IMR-90 (cell line): ENCODE data around the gene ACACA. TPM values are rescaled to one million over a fixed set of nuclear protein-coding genes. Genes with fewer than 3 reads are reported as not detected.

Experiments used
- ATAC-seq: fragments of 200-7000 bp; cut with Tn5 transposase; 2 replicates; pipeline ENCODE4 v1.9.1; 2020; ENCODE audit warnings: low read depth, mild to moderate bottlenecking, moderate library complexity
- BruUV-seq: library from RNA; stranded (reverse); fragments of 400-500 nt; replicated peaks from 2 replicates; lab custom pipeline; 2021; lab: Mats Ljungman, UMichigan
- CTCF ChIA-PET: fragments of 300-600 bp; formaldehyde crosslinking; extraction: SDS; loops from one replicate; lab custom pipeline; 2021; ENCODE audit warnings: antibody characterized with exemption; lab: Yijun Ruan, JAX
- POLR2A ChIA-PET: fragments of 300-600 bp; sonication (Branson Sonifier 250); formaldehyde crosslinking; loops from one replicate; lab custom pipeline; 2022; ENCODE audit warnings: antibody characterized with exemption; ENCODE audit not compliant: unreplicated experiment; lab: Charles Lee
- DNase-seq: peaks from one replicate; pipeline ENCODE4 v3.0.0; 2013
- H2AFZ ChIP-seq: replicated peaks from 2 replicates; pipeline ENCODE3; 2013; ENCODE audit warnings: low read length, mild to moderate bottlenecking; ENCODE audit not compliant: poor library complexity
- H2AK5ac ChIP-seq: 2 replicates; pipeline ENCODE4 v1.6.1; 2013; ENCODE audit warnings: low read depth, low read length, inconsistent platforms
- H2AK9ac ChIP-seq: replicated peaks from 2 replicates; pipeline ENCODE3; 2013; ENCODE audit warnings: mild to moderate bottlenecking, low read depth, low read length, moderate library complexity; ENCODE audit not compliant: poor library complexity
- H2BK120ac ChIP-seq: 2 replicates; pipeline ENCODE4 v1.6.1; 2013; ENCODE audit warnings: low read depth, low read length, inconsistent platforms
- H2BK15ac ChIP-seq: 3 replicates; pipeline ENCODE4 v1.6.1; 2013; ENCODE audit warnings: low read depth, low read length, inconsistent platforms
- H2BK20ac ChIP-seq: 2 replicates; pipeline ENCODE4 v1.6.1; 2013; ENCODE audit warnings: low read depth, mild to moderate bottlenecking, inconsistent platforms, low read length, moderate library complexity
- H2BK5ac ChIP-seq: 2 replicates; pipeline ENCODE4 v1.6.1; 2013; ENCODE audit warnings: mild to moderate bottlenecking, low read depth, low read length, inconsistent platforms; ENCODE audit not compliant: poor library complexity, severe bottlenecking
- H3K14ac ChIP-seq: replicated peaks from 2 replicates; pipeline ENCODE4 v1.6.1; 2013; ENCODE audit warnings: low read depth, low read length, inconsistent platforms
- H3K18ac ChIP-seq: 2 replicates; pipeline ENCODE4 v1.6.1; 2013; ENCODE audit warnings: low read depth, low read length, control low read depth
- H3K23ac ChIP-seq: 2 replicates; pipeline ENCODE4 v1.6.1; 2013; ENCODE audit warnings: low read depth, low read length, inconsistent platforms
- H3K27ac ChIP-seq: 2 replicates; pipeline ENCODE4 v1.5.1; 2013; ENCODE audit warnings: mild to moderate bottlenecking, control low read depth, low read length; ENCODE audit not compliant: insufficient read depth
- H3K27me3 ChIP-seq: 2 replicates; pipeline ENCODE4 v1.6.1; 2013; ENCODE audit warnings: low read length; ENCODE audit not compliant: control insufficient read depth, insufficient read depth
- H3K36me3 ChIP-seq: 2 replicates; pipeline ENCODE4 v1.6.1; 2013; ENCODE audit warnings: low read length, mixed read lengths; ENCODE audit not compliant: control insufficient read depth, insufficient read depth
- H3K4ac ChIP-seq: 2 replicates; pipeline ENCODE4 v1.6.1; 2013; ENCODE audit warnings: low read depth, low read length, inconsistent platforms
- H3K4me1 ChIP-seq: 2 replicates; pipeline ENCODE4 v1.6.1; 2013; ENCODE audit warnings: low read length, mixed read lengths; ENCODE audit not compliant: control insufficient read depth, insufficient read depth
- H3K4me2 ChIP-seq: 2 replicates; pipeline ENCODE4 v1.6.1; 2013; ENCODE audit warnings: low read depth, mild to moderate bottlenecking, control low read depth, low read length, moderate library complexity
- H3K4me3 ChIP-seq: 2 replicates; pipeline ENCODE4 v1.5.1; 2013; ENCODE audit warnings: low read depth, mild to moderate bottlenecking, control low read depth, low read length, moderate library complexity; ENCODE audit not compliant: insufficient read depth
- H3K56ac ChIP-seq: 2 replicates; pipeline ENCODE4 v1.6.1; 2013; ENCODE audit warnings: low read length, inconsistent platforms; ENCODE audit not compliant: insufficient read depth; ENCODE audit errors: extremely low read depth
- H3K79me1 ChIP-seq, 2 experiments: 2 replicates each; pipeline ENCODE4 v1.6.1; 2013; ENCODE audit warnings: low read length in 2 of 2, inconsistent platforms in 1 of 2, low read depth in 1 of 2
- H3K9ac ChIP-seq: 2 replicates; pipeline ENCODE4 v1.6.1; 2013; ENCODE audit warnings: low read depth, low read length, control low read depth
- H3K9me1 ChIP-seq: 2 replicates; pipeline ENCODE4 v1.6.1; 2013; ENCODE audit warnings: low read length, inconsistent platforms; ENCODE audit not compliant: insufficient read depth
- H3K9me3 ChIP-seq: 2 replicates; pipeline ENCODE4 v1.6.1; 2013; ENCODE audit warnings: low read length; ENCODE audit not compliant: control insufficient read depth, insufficient read depth
- H4K20me1 ChIP-seq: 2 replicates; pipeline ENCODE4 v1.6.1; 2013; ENCODE audit warnings: low read length, inconsistent platforms; ENCODE audit not compliant: insufficient read depth
- H4K5ac ChIP-seq: 2 replicates; pipeline ENCODE4 v1.6.1; 2013; ENCODE audit warnings: mild to moderate bottlenecking, low read depth, low read length, control low read depth
- H4K8ac ChIP-seq, 2 experiments: 2 replicates each; pipeline ENCODE4 v1.6.1; 2013; ENCODE audit warnings: low read depth in 2 of 2, low read length in 2 of 2, control low read depth in 1 of 2, inconsistent platforms in 1 of 2
- H4K91ac ChIP-seq: 2 replicates; pipeline ENCODE4 v1.6.1; 2013; ENCODE audit warnings: low read depth, low read length, inconsistent platforms; ENCODE audit not compliant: insufficient read depth
- CEBPB ChIP-seq: IDR thresholded peaks from 2 replicates; pipeline ENCODE4 v1.6.1; 2012; ENCODE audit warnings: low read depth, low read length, improper control_type of control experiment
- FOS ChIP-seq: fragments of 150-350 bp; IDR thresholded peaks from 2 replicates; pipeline ENCODE4 v1.6.1; 2016; ENCODE audit warnings: low read depth, low read length
- MAFK ChIP-seq: IDR thresholded peaks from 2 replicates; pipeline ENCODE4 v1.6.1; 2012; ENCODE audit warnings: low read depth, low read length, improper control_type of control experiment
- NFE2L2 ChIP-seq: fragments of 150-350 bp; IDR thresholded peaks from 2 replicates; pipeline ENCODE4 v1.6.1; 2016; ENCODE audit warnings: low read depth, mild to moderate bottlenecking, low read length
- RAD21 ChIP-seq: IDR thresholded peaks from 2 replicates; pipeline ENCODE4 v1.6.1; 2012; ENCODE audit warnings: low read length, improper control_type of control experiment
- RFX5 ChIP-seq: IDR thresholded peaks from 2 replicates; pipeline ENCODE4 v1.8.0; 2012; ENCODE audit warnings: low read depth, mild to moderate bottlenecking, low read length, moderate library complexity
- WGBS, 2 experiments: methylation state at CpG; one replicate each; pipeline versions ENCODE4 v1.1.5 to v1.1.7; 2013; ENCODE audit warnings: missing lambda C conversion rate in 2 of 2; ENCODE audit not compliant: insufficient read length in 1 of 2; ENCODE audit errors: extremely low coverage in 2 of 2; 5-methylcytosine and 5-hydroxymethylcytosine counted together
- dilution Hi-C: fragments of 300-500 bp; cut with HindIII; formaldehyde crosslinking; loops from one replicate; pipeline ENCODE4 v1.14.3; 2018; ENCODE audit warnings: low sequenced_read_pairs; ENCODE audit not compliant: unreplicated experiment
- in situ Hi-C: fragments of 300-500 bp; cut with MboI; formaldehyde crosslinking; loops from 3 replicates; pipeline ENCODE4 v1.14.3; 2019; ENCODE audit warnings: low sequenced_read_pairs, inconsistent platforms, mixed read lengths
- intact Hi-C: fragments of 100-400 bp; cut with micrococcal nuclease; formaldehyde crosslinking; loops from 2 replicates; pipeline ENCODE4 v1.10.0; 2022
- polyA plus RNA-seq, 3 experiments: library from polyadenylated mRNA; depleted of rRNA; stranded (reverse); fragments of >200 nt; gene quantifications; 2 replicates each; pipeline ENCODE4 v1.2.3, GENCODE V29; 2012; ENCODE audit warnings: low replicate concordance in 1 of 3
- total RNA-seq: library from RNA; depleted of rRNA; stranded (reverse); fragments of >200 nt; gene quantifications from 2 replicates; pipeline ENCODE4 v1.2.3, GENCODE V29; 2012

The ACACA gene
- total and polyA plus RNA-seq, 2 of the 4 experiments (the other 2 are of a cell fraction), result 21.3 to 39.1 TPM

GRCh38 chr17:37344519-37344918 lies 62.1 kb downstream of the ACACA start:
- no peaks in the 10 kb centered on the region; the same call in 1 of the 2 replicates for H4K20me1 ChIP-seq
- BruUV-seq, result no TSS peak
- no peak overlapping the region for H4K91ac ChIP-seq
- H3K4me3 ChIP-seq, result no peak overlapping the region
- no peak overlapping the region for H2BK15ac ChIP-seq
- no peak overlapping the region for H3K9ac ChIP-seq
- no peak overlapping the region for H3K27ac ChIP-seq
- H3K56ac ChIP-seq, result no peak overlapping the region
- intact Hi-C loops, result no loop called here
- ATAC-seq (no peak), DNase-seq (no peak)
- H3K23ac ChIP-seq, result no peak overlapping the region
- no peak overlapping the region for H3K14ac ChIP-seq
- H3K79me1 ChIP-seq, result peaks cover 3 to 31% of the 10 kb centered on the region in 2 experiments; a peak in 3 of 4 replicates
- in situ Hi-C loops, result no loop called here
- dilution Hi-C loops, result no loop called here
- H3K27me3 ChIP-seq, result no peaks in the 10 kb centered on the region
- no peak overlapping the region for H3K4me2 ChIP-seq
- H2AFZ ChIP-seq, result no peak overlapping the region
- no CpG with 5 or more reads among the region's 4 CpGs for WGBS, 2 experiments
- 0 out of 2 replicates have a peak, but pooled peaks cover 3% of the 10 kb centered on the region for H3K9me1 ChIP-seq
- no peak overlapping the region for H2AK5ac ChIP-seq
- ChIA-PET CTCF (no interaction called here), POLR2A (no interaction called here)
- H3K9me3 ChIP-seq, result no peaks in the 10 kb centered on the region
- H4K5ac ChIP-seq, result no peak overlapping the region
- no peak for TF ChIP-seq CEBPB
- TF ChIP-seq FOS, result no peak
- TF ChIP-seq MAFK, result no peak
- no peak for TF ChIP-seq NFE2L2
- TF ChIP-seq RAD21, result no peak
- no peak for TF ChIP-seq RFX5
- 0 out of 2 replicates have a peak, but pooled peaks cover 3% of the 10 kb centered on the region for H3K36me3 ChIP-seq
- H2AK9ac ChIP-seq, result no peak overlapping the region
- no peak overlapping the region for H3K4ac ChIP-seq
- H2BK5ac ChIP-seq, result no peak overlapping the region
- no peaks in the 10 kb centered on the region for H3K4me1 ChIP-seq
- H3K18ac ChIP-seq, result no peak overlapping the region
- H2BK20ac ChIP-seq, result no peak overlapping the region
- no peak overlapping the region for H4K8ac ChIP-seq
- no peak overlapping the region for H2BK120ac ChIP-seq
